IMR-90 (cell line): ENCODE measurements around the gene SIGLEC12. TPM values are rescaled to one million over a fixed set of nuclear protein-coding genes. Genes with fewer than 3 reads are reported as not detected.

Experiments
- ATAC-seq: fragments of 200-7000 bp; cut with Tn5 transposase; 2 replicates; pipeline ENCODE4 v1.9.1; 2020; ENCODE audit warnings: low read depth, mild to moderate bottlenecking, moderate library complexity
- BruUV-seq: library from RNA; stranded (reverse); fragments of 400-500 nt; replicated peaks from 2 replicates; lab custom pipeline; 2021; lab: Mats Ljungman, UMichigan
- CTCF ChIA-PET: fragments of 300-600 bp; formaldehyde crosslinking; extraction: SDS; loops from one replicate; lab custom pipeline; 2021; ENCODE audit warnings: antibody characterized with exemption; lab: Yijun Ruan, JAX
- POLR2A ChIA-PET: fragments of 300-600 bp; sonication (Branson Sonifier 250); formaldehyde crosslinking; loops from one replicate; lab custom pipeline; 2022; ENCODE audit warnings: antibody characterized with exemption; ENCODE audit not compliant: unreplicated experiment; lab: Charles Lee
- DNase-seq: peaks from one replicate; pipeline ENCODE4 v3.0.0; 2013
- H2AFZ ChIP-seq: replicated peaks from 2 replicates; pipeline ENCODE3; 2013; ENCODE audit warnings: low read length, mild to moderate bottlenecking; ENCODE audit not compliant: poor library complexity
- H2AK5ac ChIP-seq: 2 replicates; pipeline ENCODE4 v1.6.1; 2013; ENCODE audit warnings: low read depth, low read length, inconsistent platforms
- H2AK9ac ChIP-seq: replicated peaks from 2 replicates; pipeline ENCODE3; 2013; ENCODE audit warnings: mild to moderate bottlenecking, low read depth, low read length, moderate library complexity; ENCODE audit not compliant: poor library complexity
- H2BK120ac ChIP-seq: 2 replicates; pipeline ENCODE4 v1.6.1; 2013; ENCODE audit warnings: low read depth, low read length, inconsistent platforms
- H2BK15ac ChIP-seq: 3 replicates; pipeline ENCODE4 v1.6.1; 2013; ENCODE audit warnings: low read depth, low read length, inconsistent platforms
- H2BK20ac ChIP-seq: 2 replicates; pipeline ENCODE4 v1.6.1; 2013; ENCODE audit warnings: low read depth, mild to moderate bottlenecking, inconsistent platforms, low read length, moderate library complexity
- H2BK5ac ChIP-seq: 2 replicates; pipeline ENCODE4 v1.6.1; 2013; ENCODE audit warnings: mild to moderate bottlenecking, low read depth, low read length, inconsistent platforms; ENCODE audit not compliant: poor library complexity, severe bottlenecking
- H3K14ac ChIP-seq: replicated peaks from 2 replicates; pipeline ENCODE4 v1.6.1; 2013; ENCODE audit warnings: low read depth, low read length, inconsistent platforms
- H3K18ac ChIP-seq: 2 replicates; pipeline ENCODE4 v1.6.1; 2013; ENCODE audit warnings: low read depth, low read length, control low read depth
- H3K23ac ChIP-seq: 2 replicates; pipeline ENCODE4 v1.6.1; 2013; ENCODE audit warnings: low read depth, low read length, inconsistent platforms
- H3K27ac ChIP-seq: 2 replicates; pipeline ENCODE4 v1.5.1; 2013; ENCODE audit warnings: mild to moderate bottlenecking, control low read depth, low read length; ENCODE audit not compliant: insufficient read depth
- H3K27me3 ChIP-seq: 2 replicates; pipeline ENCODE4 v1.6.1; 2013; ENCODE audit warnings: low read length; ENCODE audit not compliant: control insufficient read depth, insufficient read depth
- H3K36me3 ChIP-seq: 2 replicates; pipeline ENCODE4 v1.6.1; 2013; ENCODE audit warnings: low read length, mixed read lengths; ENCODE audit not compliant: control insufficient read depth, insufficient read depth
- H3K4ac ChIP-seq: 2 replicates; pipeline ENCODE4 v1.6.1; 2013; ENCODE audit warnings: low read depth, low read length, inconsistent platforms
- H3K4me1 ChIP-seq: 2 replicates; pipeline ENCODE4 v1.6.1; 2013; ENCODE audit warnings: low read length, mixed read lengths; ENCODE audit not compliant: control insufficient read depth, insufficient read depth
- H3K4me2 ChIP-seq: 2 replicates; pipeline ENCODE4 v1.6.1; 2013; ENCODE audit warnings: low read depth, mild to moderate bottlenecking, control low read depth, low read length, moderate library complexity
- H3K4me3 ChIP-seq: 2 replicates; pipeline ENCODE4 v1.5.1; 2013; ENCODE audit warnings: low read depth, mild to moderate bottlenecking, control low read depth, low read length, moderate library complexity; ENCODE audit not compliant: insufficient read depth
- H3K56ac ChIP-seq: 2 replicates; pipeline ENCODE4 v1.6.1; 2013; ENCODE audit warnings: low read length, inconsistent platforms; ENCODE audit not compliant: insufficient read depth; ENCODE audit errors: extremely low read depth
- H3K79me1 ChIP-seq, 2 experiments: 2 replicates each; pipeline ENCODE4 v1.6.1; 2013; ENCODE audit warnings: low read length in 2 of 2, inconsistent platforms in 1 of 2, low read depth in 1 of 2
- H3K9ac ChIP-seq: 2 replicates; pipeline ENCODE4 v1.6.1; 2013; ENCODE audit warnings: low read depth, low read length, control low read depth
- H3K9me1 ChIP-seq: 2 replicates; pipeline ENCODE4 v1.6.1; 2013; ENCODE audit warnings: low read length, inconsistent platforms; ENCODE audit not compliant: insufficient read depth
- H3K9me3 ChIP-seq: 2 replicates; pipeline ENCODE4 v1.6.1; 2013; ENCODE audit warnings: low read length; ENCODE audit not compliant: control insufficient read depth, insufficient read depth
- H4K20me1 ChIP-seq: 2 replicates; pipeline ENCODE4 v1.6.1; 2013; ENCODE audit warnings: low read length, inconsistent platforms; ENCODE audit not compliant: insufficient read depth
- H4K5ac ChIP-seq: 2 replicates; pipeline ENCODE4 v1.6.1; 2013; ENCODE audit warnings: mild to moderate bottlenecking, low read depth, low read length, control low read depth
- H4K8ac ChIP-seq, 2 experiments: 2 replicates each; pipeline ENCODE4 v1.6.1; 2013; ENCODE audit warnings: low read depth in 2 of 2, low read length in 2 of 2, control low read depth in 1 of 2, inconsistent platforms in 1 of 2
- H4K91ac ChIP-seq: 2 replicates; pipeline ENCODE4 v1.6.1; 2013; ENCODE audit warnings: low read depth, low read length, inconsistent platforms; ENCODE audit not compliant: insufficient read depth
- BHLHE40 ChIP-seq: fragments of 150-350 bp; IDR thresholded peaks from 2 replicates; pipeline ENCODE4 v1.6.1; 2016; ENCODE audit warnings: mild to moderate bottlenecking, low read depth, low read length
- CEBPB ChIP-seq: IDR thresholded peaks from 2 replicates; pipeline ENCODE4 v1.6.1; 2012; ENCODE audit warnings: low read depth, low read length, improper control_type of control experiment
- CHD1 ChIP-seq: IDR thresholded peaks from 2 replicates; pipeline ENCODE4 v1.6.1; 2012; ENCODE audit warnings: low read depth, low read length, improper control_type of control experiment
- FOS ChIP-seq: fragments of 150-350 bp; IDR thresholded peaks from 2 replicates; pipeline ENCODE4 v1.6.1; 2016; ENCODE audit warnings: low read depth, low read length
- MAFK ChIP-seq: IDR thresholded peaks from 2 replicates; pipeline ENCODE4 v1.6.1; 2012; ENCODE audit warnings: low read depth, low read length, improper control_type of control experiment
- MAZ ChIP-seq: IDR thresholded peaks from 2 replicates; pipeline ENCODE4 v1.6.1; 2012; ENCODE audit warnings: low read depth, mild to moderate bottlenecking, low read length, improper control_type of control experiment, moderate library complexity, borderline replicate concordance
- MXI1 ChIP-seq: IDR thresholded peaks from 2 replicates; pipeline ENCODE4 v1.6.1; 2012; ENCODE audit warnings: low read depth, mild to moderate bottlenecking, low read length, moderate library complexity, borderline replicate concordance
- NFE2L2 ChIP-seq: fragments of 150-350 bp; IDR thresholded peaks from 2 replicates; pipeline ENCODE4 v1.6.1; 2016; ENCODE audit warnings: low read depth, mild to moderate bottlenecking, low read length
- POLR2A ChIP-seq: IDR thresholded peaks from 2 replicates; pipeline ENCODE4 v1.6.1; 2012; ENCODE audit warnings: mild to moderate bottlenecking, low read depth, low read length
- RAD21 ChIP-seq: IDR thresholded peaks from 2 replicates; pipeline ENCODE4 v1.6.1; 2012; ENCODE audit warnings: low read length, improper control_type of control experiment
- RCOR1 ChIP-seq: IDR thresholded peaks from 2 replicates; pipeline ENCODE4 v1.6.1; 2012; ENCODE audit warnings: mild to moderate bottlenecking, low read length, improper control_type of control experiment; ENCODE audit not compliant: insufficient replicate concordance
- RFX5 ChIP-seq: IDR thresholded peaks from 2 replicates; pipeline ENCODE4 v1.8.0; 2012; ENCODE audit warnings: low read depth, mild to moderate bottlenecking, low read length, moderate library complexity
- SMC3 ChIP-seq: fragments of 150-350 bp; IDR thresholded peaks from 2 replicates; pipeline ENCODE4 v1.6.1; 2016; ENCODE audit warnings: low read depth, mild to moderate bottlenecking, antibody characterized with exemption, low read length, moderate library complexity
- WGBS, 2 experiments: methylation state at CpG; one replicate each; pipeline versions ENCODE4 v1.1.5 to v1.1.7; 2013; ENCODE audit warnings: missing lambda C conversion rate in 2 of 2; ENCODE audit not compliant: insufficient read length in 1 of 2; ENCODE audit errors: extremely low coverage in 2 of 2; 5-methylcytosine and 5-hydroxymethylcytosine counted together
- dilution Hi-C: fragments of 300-500 bp; cut with HindIII; formaldehyde crosslinking; loops from one replicate; pipeline ENCODE4 v1.14.3; 2018; ENCODE audit warnings: low sequenced_read_pairs; ENCODE audit not compliant: unreplicated experiment
- in situ Hi-C: fragments of 300-500 bp; cut with MboI; formaldehyde crosslinking; loops from 3 replicates; pipeline ENCODE4 v1.14.3; 2019; ENCODE audit warnings: low sequenced_read_pairs, inconsistent platforms, mixed read lengths
- intact Hi-C: fragments of 100-400 bp; cut with micrococcal nuclease; formaldehyde crosslinking; loops from 2 replicates; pipeline ENCODE4 v1.10.0; 2022
- polyA plus RNA-seq, 3 experiments: library from polyadenylated mRNA; depleted of rRNA; stranded (reverse); fragments of >200 nt; gene quantifications; 2 replicates each; pipeline ENCODE4 v1.2.3, GENCODE V29; 2012; ENCODE audit warnings: low replicate concordance in 1 of 3
- total RNA-seq: library from RNA; depleted of rRNA; stranded (reverse); fragments of >200 nt; gene quantifications from 2 replicates; pipeline ENCODE4 v1.2.3, GENCODE V29; 2012
- TF ChIP-seq, protein P1 (sequence below): conservative IDR thresholded peaks from 2 replicates; pipeline ENCODE4 v1.5.1; 2012; ENCODE audit warnings: mild to moderate bottlenecking, low read depth, low read length, improper control_type of control experiment
- TF ChIP-seq, protein P2 (sequence below): fragments of 150-350 bp; IDR thresholded peaks from 2 replicates; pipeline ENCODE4 v1.6.1; 2016; ENCODE audit warnings: low read depth, mild to moderate bottlenecking, low read length, moderate library complexity, borderline replicate concordance
- TF ChIP-seq, protein P3 (sequence below): fragments of 150-350 bp; IDR thresholded peaks from 2 replicates; pipeline ENCODE4 v1.6.1; 2017; ENCODE audit warnings: mild to moderate bottlenecking, antibody characterized with exemption, low read length, low read depth

SIGLEC12 gene
- total and polyA plus RNA-seq, 2 of the 4 experiments (the other 2 are of a cell fraction) = not detected

DNA sequence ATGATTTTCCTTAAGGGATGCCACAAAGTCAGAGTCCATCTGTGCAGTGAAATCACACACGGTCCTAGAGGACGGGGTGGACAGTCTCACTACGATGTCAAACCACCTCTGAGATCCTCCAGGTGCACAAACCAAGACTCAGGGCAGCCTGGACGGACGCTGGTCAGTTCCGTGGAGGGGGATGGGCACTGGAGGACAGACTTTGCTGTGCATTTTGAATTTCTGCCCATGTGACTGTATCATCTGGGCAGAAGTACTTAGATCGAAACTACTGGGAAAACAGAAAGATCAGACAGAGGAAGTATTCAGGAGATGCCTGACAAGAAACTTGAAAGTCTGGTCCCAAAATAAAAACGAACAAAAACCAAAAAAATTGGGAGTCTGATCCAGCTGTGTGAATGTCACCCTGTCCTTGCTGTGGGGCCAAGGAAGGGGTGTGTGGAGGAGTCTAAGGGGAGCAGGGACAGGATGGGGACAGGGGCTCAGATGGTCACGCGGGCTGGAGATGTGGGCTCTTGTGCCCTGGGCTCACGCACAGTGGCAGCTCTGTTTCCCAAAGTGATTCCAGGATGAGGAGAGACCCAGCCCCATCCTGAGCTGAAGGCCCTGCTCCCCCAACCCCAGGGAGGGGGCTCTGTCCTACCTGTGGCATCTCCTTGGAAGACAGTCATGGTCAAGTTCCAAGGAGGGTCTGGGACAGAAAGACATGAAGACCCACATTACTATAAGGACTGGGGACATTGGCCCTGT lies 44.9 kb downstream of the SIGLEC12 start:
- WGBS, 2 experiments = 36% methylated on average over 4 of the region's 11 CpGs; no CpG with 5 or more reads in 1 of the 2 experiments
- no peak overlapping the region for H4K8ac ChIP-seq
- ATAC-seq (no peak), DNase-seq (no peak)
- H2BK5ac ChIP-seq = no peak overlapping the region
- no peaks in the 10 kb centered on the region for H3K79me1 ChIP-seq
- H3K9ac ChIP-seq = no peak overlapping the region
- H3K4me1 ChIP-seq = no peaks in the 10 kb centered on the region
- H2AFZ ChIP-seq = no peak overlapping the region
- H3K4me2 ChIP-seq = no peak overlapping the region
- H2AK5ac ChIP-seq = no peak overlapping the region
- no peak overlapping the region for H4K91ac ChIP-seq
- dilution Hi-C loops = no loop called here
- no peak overlapping the region for H3K4me3 ChIP-seq
- no peak overlapping the region for H2BK15ac ChIP-seq
- TF ChIP-seq RCOR1 (no peak), CHD1 (no peak), POLR2A (no peak), NFE2L2 (no peak), BHLHE40 (no peak), RAD21 (no peak), MXI1 (no peak), SMC3 (no peak), MAZ (no peak), FOS (no peak), CEBPB (no peak), RFX5 (no peak), MAFK (no peak)
- TF ChIP-seq, protein P1, sequence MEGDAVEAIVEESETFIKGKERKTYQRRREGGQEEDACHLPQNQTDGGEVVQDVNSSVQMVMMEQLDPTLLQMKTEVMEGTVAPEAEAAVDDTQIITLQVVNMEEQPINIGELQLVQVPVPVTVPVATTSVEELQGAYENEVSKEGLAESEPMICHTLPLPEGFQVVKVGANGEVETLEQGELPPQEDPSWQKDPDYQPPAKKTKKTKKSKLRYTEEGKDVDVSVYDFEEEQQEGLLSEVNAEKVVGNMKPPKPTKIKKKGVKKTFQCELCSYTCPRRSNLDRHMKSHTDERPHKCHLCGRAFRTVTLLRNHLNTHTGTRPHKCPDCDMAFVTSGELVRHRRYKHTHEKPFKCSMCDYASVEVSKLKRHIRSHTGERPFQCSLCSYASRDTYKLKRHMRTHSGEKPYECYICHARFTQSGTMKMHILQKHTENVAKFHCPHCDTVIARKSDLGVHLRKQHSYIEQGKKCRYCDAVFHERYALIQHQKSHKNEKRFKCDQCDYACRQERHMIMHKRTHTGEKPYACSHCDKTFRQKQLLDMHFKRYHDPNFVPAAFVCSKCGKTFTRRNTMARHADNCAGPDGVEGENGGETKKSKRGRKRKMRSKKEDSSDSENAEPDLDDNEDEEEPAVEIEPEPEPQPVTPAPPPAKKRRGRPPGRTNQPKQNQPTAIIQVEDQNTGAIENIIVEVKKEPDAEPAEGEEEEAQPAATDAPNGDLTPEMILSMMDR = no peak
- TF ChIP-seq, protein P2, sequence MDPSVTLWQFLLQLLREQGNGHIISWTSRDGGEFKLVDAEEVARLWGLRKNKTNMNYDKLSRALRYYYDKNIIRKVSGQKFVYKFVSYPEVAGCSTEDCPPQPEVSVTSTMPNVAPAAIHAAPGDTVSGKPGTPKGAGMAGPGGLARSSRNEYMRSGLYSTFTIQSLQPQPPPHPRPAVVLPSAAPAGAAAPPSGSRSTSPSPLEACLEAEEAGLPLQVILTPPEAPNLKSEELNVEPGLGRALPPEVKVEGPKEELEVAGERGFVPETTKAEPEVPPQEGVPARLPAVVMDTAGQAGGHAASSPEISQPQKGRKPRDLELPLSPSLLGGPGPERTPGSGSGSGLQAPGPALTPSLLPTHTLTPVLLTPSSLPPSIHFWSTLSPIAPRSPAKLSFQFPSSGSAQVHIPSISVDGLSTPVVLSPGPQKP = no peak
- TF ChIP-seq, protein P3, sequence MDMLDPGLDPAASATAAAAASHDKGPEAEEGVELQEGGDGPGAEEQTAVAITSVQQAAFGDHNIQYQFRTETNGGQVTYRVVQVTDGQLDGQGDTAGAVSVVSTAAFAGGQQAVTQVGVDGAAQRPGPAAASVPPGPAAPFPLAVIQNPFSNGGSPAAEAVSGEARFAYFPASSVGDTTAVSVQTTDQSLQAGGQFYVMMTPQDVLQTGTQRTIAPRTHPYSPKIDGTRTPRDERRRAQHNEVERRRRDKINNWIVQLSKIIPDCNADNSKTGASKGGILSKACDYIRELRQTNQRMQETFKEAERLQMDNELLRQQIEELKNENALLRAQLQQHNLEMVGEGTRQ = no peak
- ChIA-PET POLR2A (no interaction called here), CTCF (no interaction called here)
- H3K56ac ChIP-seq = no peak overlapping the region
- H2BK20ac ChIP-seq = no peak overlapping the region
- H3K18ac ChIP-seq = no peak overlapping the region
- no peak overlapping the region for H3K14ac ChIP-seq
- no peak overlapping the region for H3K23ac ChIP-seq
- no peak overlapping the region for H3K27ac ChIP-seq
- H2BK120ac ChIP-seq = no peak overlapping the region
- in situ Hi-C loops = no loop called here
- BruUV-seq = no TSS peak
- no peaks in the 10 kb centered on the region for H3K36me3 ChIP-seq
- no peaks in the 10 kb centered on the region; the same call in 1 of the 2 replicates for H3K9me3 ChIP-seq
- intact Hi-C loops = no loop called here
- no peak overlapping the region for H3K4ac ChIP-seq
- H2AK9ac ChIP-seq = no peak overlapping the region
- no peaks in the 10 kb centered on the region for H3K27me3 ChIP-seq
- no peaks in the 10 kb centered on the region for H3K9me1 ChIP-seq
- H4K20me1 ChIP-seq = no peaks in the 10 kb centered on the region
- H4K5ac ChIP-seq = no peak overlapping the region
